Skeletal muscle satellite cell (primary cell): Measurements from ENCODE around the gene NHSL1.

Experiments
- H3K27me3 ChIP-seq: 2 replicates; pipeline ENCODE4 v1.7.0; 2013; ENCODE audit warnings: low read length; ENCODE audit not compliant: control insufficient read depth, insufficient read depth
- H3K36me3 ChIP-seq: 2 replicates; pipeline ENCODE4 v1.7.0; 2013; ENCODE audit warnings: mild to moderate bottlenecking, control low read depth, low read length; ENCODE audit not compliant: insufficient read depth
- H3K4me1 ChIP-seq: 2 replicates; pipeline ENCODE4 v1.7.0; 2013; ENCODE audit warnings: low read length; ENCODE audit not compliant: control insufficient read depth, insufficient read depth
- H3K4me2 ChIP-seq: 2 replicates; pipeline ENCODE4 v1.7.0; 2013; ENCODE audit warnings: mild to moderate bottlenecking, low read length
- H3K4me3 ChIP-seq: 2 replicates; pipeline ENCODE4 v1.7.0; 2013; ENCODE audit warnings: low read length
- H3K9ac ChIP-seq: 2 replicates; pipeline ENCODE4 v1.7.0; 2013; ENCODE audit warnings: mild to moderate bottlenecking, low read depth, low read length, moderate library complexity
- H3K9me3 ChIP-seq: replicated peaks from 2 replicates; pipeline ENCODE4 v1.7.0; 2013; ENCODE audit warnings: mild to moderate bottlenecking, control low read depth, low read length

Gene NHSL1

GRCh38 chr6:138419766-138420165, 79.5 kb downstream of the NHSL1 start:
- Histone ChIP-seq H3K4me3 (no peak overlapping the region), H3K9ac (no peak overlapping the region), H3K9me3 (no peaks in the 10 kb centered on the region), H3K4me1 (peaks cover 10% of the 10 kb centered on the region), H3K4me2 (no peak overlapping the region), H3K27me3 (no peaks in the 10 kb centered on the region), H3K36me3 (no peaks in the 10 kb centered on the region)

- no peaks in the 10 kb centered on the region for H3K9me3 ChIP-seq
- peaks cover 9% of the 10 kb centered on the region for H3K4me1 ChIP-seq
- no peak overlapping the region for H3K4me3 ChIP-seq
- H3K27me3 ChIP-seq: no peaks in the 10 kb centered on the region
- no peak overlapping the region for H3K9ac ChIP-seq
- H3K4me2 ChIP-seq: no peak overlapping the region
- peaks cover 10% of the 10 kb centered on the region for H3K36me3 ChIP-seq
Measured at GRCh38 chr6:138418118-138418742, 81.1 kb downstream of the NHSL1 start.

- Histone ChIP-seq H3K27me3 (no peaks in the 10 kb centered on the region), H3K36me3 (peaks cover 17% of the 10 kb centered on the region), H3K4me1 (peaks cover 6% of the 10 kb centered on the region), H3K9me3 (no peaks in the 10 kb centered on the region), H3K4me3 (no peak overlapping the region), H3K9ac (no peak overlapping the region), H3K4me2 (no peak overlapping the region)
Measured at GRCh38 chr6:138417493-138418117, 81.7 kb downstream of the NHSL1 start.

GRCh38 chr6:138416206-138416605, 83.1 kb downstream of the NHSL1 start:
- Histone ChIP-seq H3K4me2 (no peak overlapping the region), H3K4me3 (no peak overlapping the region), H3K27me3 (no peaks in the 10 kb centered on the region), H3K9ac (no peak overlapping the region), H3K36me3 (peaks cover 26% of the 10 kb centered on the region), H3K9me3 (no peaks in the 10 kb centered on the region), H3K4me1 (peaks cover 14% of the 10 kb centered on the region)

GRCh38 chr6:138415125-138415524, 84.2 kb downstream of the NHSL1 start:
- Histone ChIP-seq H3K27me3 (no peaks in the 10 kb centered on the region), H3K4me1 (peaks cover 25% of the 10 kb centered on the region), H3K4me3 (no peak overlapping the region), H3K9ac (no peak overlapping the region), H3K36me3 (peaks cover 26% of the 10 kb centered on the region), H3K9me3 (no peaks in the 10 kb centered on the region), H3K4me2 (no peak overlapping the region)

- no peaks in the 10 kb centered on the region for H3K9me3 ChIP-seq
- peaks cover 62% of the 10 kb centered on the region for H3K36me3 ChIP-seq
- no peaks in the 10 kb centered on the region for H3K27me3 ChIP-seq
- peaks cover 33% of the 10 kb centered on the region for H3K4me1 ChIP-seq
- no peak overlapping the region for H3K4me3 ChIP-seq
- peak overlapping the region; percentile 28 for H3K9ac ChIP-seq
- H3K4me2 ChIP-seq: peak overlapping the region; percentile 47
Measured at GRCh38 chr6:138410972-138411880, 88.1 kb downstream of the NHSL1 start.

- H3K36me3 ChIP-seq: peaks cover 67% of the 10 kb centered on the region
- no peaks in the 10 kb centered on the region for H3K9me3 ChIP-seq
- no peak overlapping the region for H3K9ac ChIP-seq
- H3K27me3 ChIP-seq: no peaks in the 10 kb centered on the region
- H3K4me3 ChIP-seq: no peak overlapping the region
- H3K4me2 ChIP-seq: peak overlapping the region; percentile 24
- H3K4me1 ChIP-seq: peaks cover 36% of the 10 kb centered on the region
Measured at GRCh38 chr6:138410048-138410735, 89.1 kb downstream of the NHSL1 start.

GRCh38 chr6:138406443-138406842, 92.9 kb downstream of the NHSL1 start:
- Histone ChIP-seq H3K4me2 (peak overlapping the region; percentile 99), H3K9ac (no peak overlapping the region), H3K4me1 (peaks cover 31% of the 10 kb centered on the region), H3K36me3 (peaks cover 41% of the 10 kb centered on the region), H3K9me3 (no peaks in the 10 kb centered on the region), H3K27me3 (no peaks in the 10 kb centered on the region), H3K4me3 (no peak overlapping the region)

- peaks cover 41% of the 10 kb centered on the region for H3K36me3 ChIP-seq
- H3K4me3 ChIP-seq: no peak overlapping the region
Measured at GRCh38 chr6:138405816-138406413, 93.4 kb downstream of the NHSL1 start.

GRCh38 chr6:138404666-138405337, 94.5 kb downstream of the NHSL1 start:
- peak overlapping the region; percentile 90 for H3K9ac ChIP-seq
- peaks cover 40% of the 10 kb centered on the region for H3K36me3 ChIP-seq
- H3K4me2 ChIP-seq: peak overlapping the region; percentile 99
- H3K27me3 ChIP-seq: no peaks in the 10 kb centered on the region
- H3K4me1 ChIP-seq: peaks cover 15% of the 10 kb centered on the region
- no peaks in the 10 kb centered on the region for H3K9me3 ChIP-seq
- peak overlapping the region; percentile 83 for H3K4me3 ChIP-seq

More at GRCh38 chr6:138405816-138406413, 93.4 kb downstream of the NHSL1 start:
- no peak overlapping the region for H3K9ac ChIP-seq
- H3K4me1 ChIP-seq: peaks cover 26% of the 10 kb centered on the region
- no peaks in the 10 kb centered on the region for H3K27me3 ChIP-seq
- H3K4me2 ChIP-seq: peak overlapping the region; percentile 99
- H3K9me3 ChIP-seq: no peaks in the 10 kb centered on the region
